GM18519 (cell line): ENCODE results near the gene ZSCAN10.
"Not testable (repeated sequence)": the region's sequence is repeated elsewhere in the genome, so short reads cannot be mapped to it uniquely, and the experiment has no call there.

Experiments used
- ATAC-seq: cut with Tn5 transposase; IDR thresholded peaks from one replicate; pipeline ENCODE4 v1.9.1; 2021; ENCODE audit warnings: mild to moderate bottlenecking, moderate library complexity; ENCODE audit not compliant: unreplicated experiment, low FRiP score

ZSCAN10 gene

GRCh38 chr16:3086596-3087242 lies 12.4 kb downstream of the ZSCAN10 start:
- ATAC-seq: no peak

GRCh38 chr16:3085868-3086595 lies 13.1 kb downstream of the ZSCAN10 start:
- no peak for ATAC-seq

GRCh38 chr16:3084969-3085670 lies 14.0 kb downstream of the ZSCAN10 start:
- ATAC-seq: no peak

- no peak for ATAC-seq
Measured at GRCh38 chr16:3084491-3084890, 14.6 kb downstream of the ZSCAN10 start.

- not testable (repeated sequence) for ATAC-seq
Measured at GRCh38 chr16:3083408-3083807, 15.7 kb downstream of the ZSCAN10 start.

- not testable (repeated sequence) for ATAC-seq
Measured at GRCh38 chr16:3081957-3082356, 17.1 kb downstream of the ZSCAN10 start.

GRCh38 chr16:3080024-3080423 lies 19.1 kb downstream of the ZSCAN10 start:
- ATAC-seq: no peak

GRCh38 chr16:3076577-3076976 lies 22.5 kb downstream of the ZSCAN10 start:
- ATAC-seq: no peak

GRCh38 chr16:3075946-3076345 lies 23.1 kb downstream of the ZSCAN10 start:
- not testable (repeated sequence) for ATAC-seq

- ATAC-seq: no peak
Measured at GRCh38 chr16:3075523-3075915, 23.6 kb downstream of the ZSCAN10 start.

- ATAC-seq: no peak
Measured at GRCh38 chr16:3074860-3075522, 24.1 kb downstream of the ZSCAN10 start.

- ATAC-seq: no peak
Measured at GRCh38 chr16:3073448-3073847, 25.6 kb downstream of the ZSCAN10 start.

- not testable (repeated sequence) for ATAC-seq
Measured at GRCh38 chr16:3072576-3073263, 26.4 kb downstream of the ZSCAN10 start.

- not testable (repeated sequence) for ATAC-seq
Measured at GRCh38 chr16:3072148-3072547, 26.9 kb downstream of the ZSCAN10 start.

GRCh38 chr16:3071655-3072054 lies 27.4 kb downstream of the ZSCAN10 start:
- no peak for ATAC-seq

- no peak for ATAC-seq
Measured at GRCh38 chr16:3070608-3071111, 28.4 kb downstream of the ZSCAN10 start.

GRCh38 chr16:3069146-3069545 lies 29.9 kb downstream of the ZSCAN10 start:
- ATAC-seq: not testable (repeated sequence)

- ATAC-seq: no peak
Measured at GRCh38 chr16:3068487-3068886, 30.6 kb downstream of the ZSCAN10 start.

GRCh38 chr16:3066440-3066748 lies 32.7 kb downstream of the ZSCAN10 start:
- ATAC-seq: no peak

GRCh38 chr16:3065742-3066439 lies 33.2 kb downstream of the ZSCAN10 start:
- no peak for ATAC-seq
